GM12891 (cell line): ENCODE results near the gene JPH2.

ENCODE experiments used
- POLR2A ChIP-seq: IDR thresholded peaks from 2 replicates; pipeline ENCODE4 v1.6.1; 2011; ENCODE audit warnings: low read depth, low read length, control low read depth
- POLR2AphosphoS5 ChIP-seq: IDR thresholded peaks from 2 replicates; pipeline ENCODE4 v1.6.1; 2011; ENCODE audit warnings: low read depth, low read length, control low read depth

- TF ChIP-seq POLR2AphosphoS5 (no peak), POLR2A (no peak)
Observed at GRCh38 chr20:44109951-44110361, 77.0 kb downstream of the JPH2 start.
